Karpas-422 (cell line): Measurements from ENCODE around the gene AMMECR1L. TPM values are rescaled to one million over a fixed set of nuclear protein-coding genes. Genes with fewer than 3 reads are reported as not detected.
"Not testable (repeated sequence)": the region's sequence is repeated elsewhere in the genome, so short reads cannot be mapped to it uniquely, and the experiment has no call there.

Experiments used
- DNase-seq: peaks from one replicate; pipeline ENCODE4 v3.0.0-alpha.2; 2015
- H2AFZ ChIP-seq: fragments of 200-600 bp; sonication (generic); 2 replicates; pipeline ENCODE4 v1.6.1; 2014; ENCODE audit warnings: antibody characterized with exemption, low read length, mixed read lengths
- H3K27ac ChIP-seq: fragments of 200-600 bp; sonication (generic); 2 replicates; pipeline ENCODE4 v1.5.1; 2014; ENCODE audit warnings: mild to moderate bottlenecking, low read length, moderate library complexity
- H3K27me3 ChIP-seq: fragments of 200-600 bp; sonication (generic); 2 replicates; pipeline ENCODE4 v1.6.1; 2014; ENCODE audit warnings: low read length, mixed read lengths
- H3K36me3 ChIP-seq: fragments of 200-600 bp; sonication (generic); 2 replicates; pipeline ENCODE4 v1.6.1; 2014; ENCODE audit warnings: low read length, mixed read lengths; ENCODE audit not compliant: insufficient read depth
- H3K4me1 ChIP-seq: fragments of 200-600 bp; sonication (generic); 2 replicates; pipeline ENCODE4 v1.6.1; 2014; ENCODE audit warnings: mild to moderate bottlenecking, low read length, mixed read lengths
- H3K4me2 ChIP-seq: fragments of 200-600 bp; sonication (generic); 2 replicates; pipeline ENCODE4 v1.6.1; 2014; ENCODE audit warnings: low read length, low read depth, mild to moderate bottlenecking; ENCODE audit not compliant: poor library complexity, severe bottlenecking
- H3K4me3 ChIP-seq: fragments of 200-600 bp; sonication (generic); 2 replicates; pipeline ENCODE4 v1.5.1; 2014; ENCODE audit warnings: mild to moderate bottlenecking, antibody characterized with exemption, low read length, mixed read lengths
- H3K79me2 ChIP-seq: fragments of 200-600 bp; sonication (generic); 2 replicates; pipeline ENCODE4 v1.6.1; 2014; ENCODE audit warnings: mild to moderate bottlenecking, low read length, mixed read lengths
- H3K9ac ChIP-seq: fragments of 200-600 bp; sonication (generic); 2 replicates; pipeline ENCODE4 v1.6.0; 2014; ENCODE audit warnings: low read length
- H3K9me2 ChIP-seq: fragments of 200-600 bp; sonication (generic), shearing (Covaris generic); replicated peaks from 2 replicates; pipeline ENCODE4 v1.6.0; 2014; ENCODE audit warnings: mild to moderate bottlenecking, low read length, moderate library complexity; ENCODE audit not compliant: insufficient read depth
- H3K9me3 ChIP-seq: fragments of 300-700, 200-600 bp; sonication (generic); 2 replicates; pipeline ENCODE4 v1.6.1; 2014; ENCODE audit warnings: low read length, mixed read lengths
- H4K20me1 ChIP-seq: fragments of 200-600 bp; sonication (generic); 2 replicates; pipeline ENCODE4 v1.6.1; 2014; ENCODE audit warnings: mild to moderate bottlenecking, antibody characterized with exemption, low read length, low read depth; ENCODE audit not compliant: insufficient read depth
- total RNA-seq: library from RNA; depleted of rRNA; stranded (reverse); fragments of >200 nt; shearing (Covaris generic); gene quantifications from 2 replicates; pipeline ENCODE4 v1.2.3, GENCODE V29; 2014; ENCODE audit warnings: low replicate concordance

The AMMECR1L gene
- total RNA-seq, 1 experiment from 2014 or later = 8.2 TPM

- Histone ChIP-seq H3K9ac (no peak overlapping the region), H4K20me1 (no peaks in the 10 kb centered on the region), H3K27me3 (no peaks in the 10 kb centered on the region), H3K4me3 (no peak overlapping the region), H3K4me2 (no peak overlapping the region), H3K36me3 (no peaks in the 10 kb centered on the region), H3K4me1 (peaks cover 8% of the 10 kb centered on the region), H3K9me2 (no peaks in the 10 kb centered on the region), H3K9me3 (no peaks in the 10 kb centered on the region), H3K79me2 (no peaks in the 10 kb centered on the region), H2AFZ (0 out of 2 replicates have a peak overlapping the region, but pooled peaks have one; percentile 5), H3K27ac (no peak overlapping the region)
- DNase-seq = no peak
Observed at GRCh38 chr2:127893033-127893432, 7.3 kb upstream of the AMMECR1L start.

- no peaks in the 10 kb centered on the region for H3K27me3 ChIP-seq
- H3K27ac ChIP-seq = no peak overlapping the region
- no peaks in the 10 kb centered on the region for H3K79me2 ChIP-seq
- H3K4me3 ChIP-seq = no peak overlapping the region
- H2AFZ ChIP-seq = no peak overlapping the region
- no peaks in the 10 kb centered on the region for H3K9me2 ChIP-seq
- peaks cover 13% of the 10 kb centered on the region for H3K4me1 ChIP-seq
- DNase-seq = no peak
- H3K9ac ChIP-seq = no peak overlapping the region
- no peaks in the 10 kb centered on the region for H3K36me3 ChIP-seq
- no peaks in the 10 kb centered on the region for H4K20me1 ChIP-seq
- no peak overlapping the region for H3K4me2 ChIP-seq
- H3K9me3 ChIP-seq = no peaks in the 10 kb centered on the region
Observed at GRCh38 chr2:127891811-127892210, 6.1 kb upstream of the AMMECR1L start.

- H2AFZ ChIP-seq, H3K4me3 ChIP-seq, H3K27ac ChIP-seq: not testable (repeated sequence)
Observed at GRCh38 chr2:127890756-127891155, 5.0 kb upstream of the AMMECR1L start.

GRCh38 chr2:127888772-127889171, 3.0 kb upstream of the AMMECR1L start:
- DNase-seq = no peak
- Histone ChIP-seq H3K4me3 (no peak overlapping the region), H3K36me3 (no peaks in the 10 kb centered on the region), H2AFZ (no peak overlapping the region), H3K9me3 (no peaks in the 10 kb centered on the region), H3K9me2 (no peaks in the 10 kb centered on the region), H3K4me2 (no peak overlapping the region), H3K27ac (no peak overlapping the region), H4K20me1 (peaks cover 5% of the 10 kb centered on the region; the same call in 1 of the 2 replicates), H3K27me3 (no peaks in the 10 kb centered on the region), H3K4me1 (peaks cover 24% of the 10 kb centered on the region), H3K9ac (no peak overlapping the region), H3K79me2 (peaks cover 13% of the 10 kb centered on the region)

More at GRCh38 chr2:127890756-127891155, 5.0 kb upstream of the AMMECR1L start:
- H3K79me2 ChIP-seq, H3K9me2 ChIP-seq, H3K27me3 ChIP-seq, H4K20me1 ChIP-seq, H3K9me3 ChIP-seq, H3K36me3 ChIP-seq, H3K4me2 ChIP-seq, DNase-seq, H3K9ac ChIP-seq: not testable (repeated sequence)
- peaks cover 13% of the 10 kb centered on the region for H3K4me1 ChIP-seq

GRCh38 chr2:127887776-127888130, 2.0 kb upstream of the AMMECR1L start:
- Histone ChIP-seq H3K4me3 (no peak overlapping the region), H3K9me2 (no peaks in the 10 kb centered on the region), H4K20me1 (peaks cover 5% of the 10 kb centered on the region; the same call in 1 of the 2 replicates), H3K79me2 (peaks cover 24% of the 10 kb centered on the region), H3K9me3 (no peaks in the 10 kb centered on the region), H3K36me3 (0 out of 2 replicates have a peak, but pooled peaks cover 1% of the 10 kb centered on the region), H2AFZ (no peak overlapping the region), H3K4me1 (peaks cover 25% of the 10 kb centered on the region), H3K27ac (no peak overlapping the region), H3K27me3 (no peaks in the 10 kb centered on the region), H3K9ac (no peak overlapping the region), H3K4me2 (peak overlapping the region; percentile 44)
- DNase-seq = no peak

GRCh38 chr2:127887082-127887775, 1.5 kb upstream of the AMMECR1L start:
- no peak for DNase-seq
- 0 out of 2 replicates have a peak, but pooled peaks cover 6% of the 10 kb centered on the region for H3K36me3 ChIP-seq
- H3K4me3 ChIP-seq = peak overlapping the region; percentile 70; the same call in 1 of the 2 replicates
- H3K9me3 ChIP-seq = no peaks in the 10 kb centered on the region
- H3K4me2 ChIP-seq = peak overlapping the region; percentile 44
- H3K9ac ChIP-seq = 0 out of 2 replicates have a peak overlapping the region, but pooled peaks have one; percentile 11
- no peaks in the 10 kb centered on the region for H3K27me3 ChIP-seq
- peaks cover 5% of the 10 kb centered on the region; the same call in 1 of the 2 replicates for H4K20me1 ChIP-seq
- H3K79me2 ChIP-seq = peaks cover 29% of the 10 kb centered on the region
- no peaks in the 10 kb centered on the region for H3K9me2 ChIP-seq
- H2AFZ ChIP-seq = no peak overlapping the region
- H3K4me1 ChIP-seq = peaks cover 30% of the 10 kb centered on the region
- no peak overlapping the region for H3K27ac ChIP-seq

GRCh38 chr2:127886593-127886935, 808 bp upstream of the AMMECR1L start:
- H2AFZ ChIP-seq, H3K9me2 ChIP-seq, H3K27me3 ChIP-seq, H3K9me3 ChIP-seq, H3K27ac ChIP-seq, H4K20me1 ChIP-seq, DNase-seq: not testable (repeated sequence)
- H3K36me3 ChIP-seq = peaks cover 11% of the 10 kb centered on the region; the same call in 1 of the 2 replicates
- peak overlapping the region; percentile 70 for H3K4me3 ChIP-seq
- H3K4me2 ChIP-seq = peak overlapping the region; percentile 44
- H3K4me1 ChIP-seq = peaks cover 37% of the 10 kb centered on the region
- peaks cover 35% of the 10 kb centered on the region for H3K79me2 ChIP-seq
- H3K9ac ChIP-seq = peak overlapping the region; percentile 66

GRCh38 chr2:127884861-127885740, 655 bp downstream of the AMMECR1L start:
- peaks cover 16% of the 10 kb centered on the region; the same call in 1 of the 2 replicates for H3K36me3 ChIP-seq
- H3K9ac ChIP-seq = peak overlapping the region; percentile 78
- peak overlapping the region; percentile 47 for H3K27ac ChIP-seq
- H3K79me2 ChIP-seq = peaks cover 50% of the 10 kb centered on the region
- peaks cover 41% of the 10 kb centered on the region for H3K4me1 ChIP-seq
- not testable (repeated sequence) for H3K9me2 ChIP-seq, H2AFZ ChIP-seq, H3K27me3 ChIP-seq, H4K20me1 ChIP-seq, H3K9me3 ChIP-seq
- peak overlapping the region; percentile 95 for H3K4me2 ChIP-seq
- peak overlapping the region; percentile 97 for H3K4me3 ChIP-seq
- DNase-seq = peak; percentile 58
